Neuronal stem cell (in vitro differentiated cells): Measurements from ENCODE around the gene LRP1. TPM values are rescaled to one million over a fixed set of nuclear protein-coding genes. Genes with fewer than 3 reads are reported as not detected.

Experiments
- DNase-seq: peaks from one replicate; pipeline ENCODE4 v3.0.0-alpha.2; 2013; ENCODE audit warnings: low spot score
- H2AFZ ChIP-seq: one replicate; pipeline ENCODE4 v1.6.1; 2013; ENCODE audit warnings: mild to moderate bottlenecking, low read length, inconsistent platforms
- H2AK5ac ChIP-seq: 2 replicates; pipeline ENCODE4 v1.6.1; 2013; ENCODE audit warnings: low read depth, mild to moderate bottlenecking, inconsistent platforms, low read length, moderate library complexity, mixed read lengths
- H2BK120ac ChIP-seq: 2 replicates; pipeline ENCODE4 v1.6.1; 2013; ENCODE audit warnings: low read depth, mild to moderate bottlenecking, inconsistent platforms, low read length, moderate library complexity, mixed read lengths
- H2BK12ac ChIP-seq: one replicate; pipeline ENCODE4 v1.6.1; 2013; ENCODE audit warnings: low read length, inconsistent platforms
- H2BK15ac ChIP-seq: 2 replicates; pipeline ENCODE4 v1.6.1; 2013; ENCODE audit warnings: mild to moderate bottlenecking, low read length, inconsistent platforms, mixed read lengths
- H2BK5ac ChIP-seq: one replicate; pipeline ENCODE4 v1.6.1; 2013; ENCODE audit warnings: inconsistent platforms, mild to moderate bottlenecking, low read length, moderate library complexity
- H3K14ac ChIP-seq: one replicate; pipeline ENCODE4 v1.6.1; 2013; ENCODE audit warnings: low read length, inconsistent platforms
- H3K18ac ChIP-seq: 2 replicates; pipeline ENCODE4 v1.6.1; 2013; ENCODE audit warnings: low read length, inconsistent platforms
- H3K23ac ChIP-seq: 2 replicates; pipeline ENCODE4 v1.6.1; 2013; ENCODE audit warnings: low read depth, mild to moderate bottlenecking, mixed read lengths, low read length, inconsistent platforms; ENCODE audit not compliant: poor library complexity
- H3K27ac ChIP-seq: replicated peaks from 3 replicates; pipeline ENCODE4 v1.5.1; 2013; ENCODE audit warnings: low read length, inconsistent platforms
- H3K27me3 ChIP-seq, 3 experiments: 2 replicates each; pipeline ENCODE4 v1.6.1; 2013; ENCODE audit warnings: low read length in 3 of 3, mild to moderate bottlenecking in 2 of 3, inconsistent platforms in 1 of 3, low read depth in 1 of 3, mixed read lengths in 1 of 3, moderate library complexity in 1 of 3; ENCODE audit not compliant: control insufficient read depth in 3 of 3, insufficient read depth in 3 of 3
- H3K36me3 ChIP-seq, 2 donors: replicated peaks in 1 of 2; 2 replicates each; pipeline ENCODE4 v1.6.1; 2013; ENCODE audit warnings: low read length in 2 of 2; ENCODE audit not compliant: control insufficient read depth in 2 of 2, insufficient read depth in 2 of 2
- H3K4ac ChIP-seq: 2 replicates; pipeline ENCODE4 v1.6.1; 2013; ENCODE audit warnings: inconsistent platforms, mild to moderate bottlenecking, low read length, moderate library complexity
- H3K4me1 ChIP-seq, 2 donors: 1 replicate in 1 of 2; 2 replicates in 1 of 2; pipeline ENCODE4 v1.6.1; 2013; ENCODE audit warnings: low read length in 2 of 2, low read depth in 1 of 2; ENCODE audit not compliant: control insufficient read depth in 2 of 2, insufficient read depth in 1 of 2
- H3K4me2 ChIP-seq: one replicate; pipeline ENCODE4 v1.6.1; 2013; ENCODE audit warnings: mild to moderate bottlenecking, low read length, inconsistent platforms; ENCODE audit not compliant: insufficient read depth, poor library complexity, severe bottlenecking
- H3K4me3 ChIP-seq, 2 donors: 2 replicates each; pipeline ENCODE4 v1.5.1; 2013; ENCODE audit warnings: low read length in 2 of 2, mild to moderate bottlenecking in 2 of 2, inconsistent platforms in 1 of 2, moderate library complexity in 1 of 2
- H3K79me1 ChIP-seq: one replicate; pipeline ENCODE4 v1.6.1; 2013; ENCODE audit warnings: low read depth, mild to moderate bottlenecking, inconsistent platforms, low read length, moderate library complexity
- H3K9ac ChIP-seq: one replicate; pipeline ENCODE4 v1.6.1; 2013; ENCODE audit warnings: mild to moderate bottlenecking, low read depth, low read length, inconsistent platforms; ENCODE audit not compliant: poor library complexity
- H3K9me3 ChIP-seq, 2 donors: replicated peaks in 1 of 2; 2 replicates each; pipeline versions ENCODE3 to v1.6.1; 2013; ENCODE audit warnings: low read length in 2 of 2, mild to moderate bottlenecking in 2 of 2, inconsistent platforms in 1 of 2, low read depth in 1 of 2, mixed read lengths in 1 of 2, moderate library complexity in 1 of 2; ENCODE audit not compliant: control insufficient read depth in 2 of 2, insufficient read depth in 1 of 2
- H4K8ac ChIP-seq: one replicate; pipeline ENCODE4 v1.6.1; 2013; ENCODE audit warnings: low read depth, mild to moderate bottlenecking, inconsistent platforms, low read length, moderate library complexity
- H4K91ac ChIP-seq: one replicate; pipeline ENCODE4 v1.6.1; 2013; ENCODE audit warnings: low read length, low read depth, mild to moderate bottlenecking, inconsistent platforms; ENCODE audit not compliant: poor library complexity
- WGBS, 2 donors: extraction: QIAGEN DNeasy Blood & Tissue Kit; methylation state at CpG; one replicate each; pipeline ENCODE4 v1.1.7; 2013; ENCODE audit warnings: missing lambda C conversion rate in 2 of 2, mixed read lengths in 1 of 2; ENCODE audit not compliant: insufficient read length in 2 of 2, insufficient replicate concordance in 1 of 2; ENCODE audit errors: extremely low coverage in 2 of 2; 5-methylcytosine and 5-hydroxymethylcytosine counted together
- polyA plus RNA-seq, 2 experiments: library from polyadenylated mRNA; stranded (reverse); fragments of 200-250 nt; gene quantifications; one replicate each; pipeline ENCODE4 v1.2.3, GENCODE V29; 2013

LRP1 gene
- polyA plus RNA-seq (2013, experiment 1 of 2): 13.3 TPM
- 12.4 TPM for polyA plus RNA-seq (2013, experiment 2 of 2)

- Histone ChIP-seq H4K8ac (no peak within 1 kb of the TSS), H3K27ac (peak within 1 kb of the TSS; percentile 86), H2AK5ac (peak within 1 kb of the TSS; percentile 64), H2BK120ac (peak within 1 kb of the TSS; percentile 82), H3K9ac (peak within 1 kb of the TSS; percentile 87), H3K27me3 (no peaks in the 10 kb centered on the region), H3K23ac (peak within 1 kb of the TSS; percentile 83), H3K36me3 (peaks cover 0 to 9% of the 10 kb centered on the region in 2 donors), H2AFZ (peak within 1 kb of the TSS; percentile 98), H3K4me1 (peaks cover 24 to 38% of the 10 kb centered on the region in 2 donors), H3K4me2 (peak within 1 kb of the TSS; percentile 86), H3K14ac (peak within 1 kb of the TSS; percentile 32), H3K4me3 (peak within 1 kb of the TSS; percentile 82 to 96), H3K79me1 (peaks cover 2% of the 10 kb centered on the region), H4K91ac (no peak within 1 kb of the TSS), H3K4ac (peak within 1 kb of the TSS; percentile 70), H3K9me3 (peaks cover 0 to 2% of the 10 kb centered on the region in 2 donors), H2BK5ac (peak within 1 kb of the TSS; percentile 95), H2BK15ac (peak within 1 kb of the TSS; percentile 65), H3K18ac (peak within 1 kb of the TSS; percentile 99), H2BK12ac (no peak within 1 kb of the TSS)
- WGBS, 2 donors: no CpG with 5 or more reads among the region's 57 CpGs
- DNase-seq: peak; percentile 81
These were observed at the start of gene LRP1 for GRCh38 chr12:57127726-57128518. Gene LRP1 (plus strand): TSS chr12:57128483. CDS start chr12:57128965, 482 bp downstream.

GRCh38 chr12:57078519-57079404 is 49.5 kb upstream of the LRP1 start, which contains the start of gene NEMP1:
Gene NEMP1 (minus strand): TSS chr12:57078791. CDS start chr12:57078745, 46 bp downstream.
- Histone ChIP-seq H3K23ac (peak within 1 kb of the TSS; percentile 25), H2BK12ac (no peak within 1 kb of the TSS), H2BK15ac (peak within 1 kb of the TSS; percentile 62), H3K4me2 (peak within 1 kb of the TSS; percentile 92), H2BK120ac (no peak within 1 kb of the TSS), H3K36me3 (peaks cover 3 to 22% of the 10 kb centered on the region in 2 donors), H4K8ac (no peak within 1 kb of the TSS), H3K9ac (peak within 1 kb of the TSS; percentile 94), H3K14ac (peak within 1 kb of the TSS; percentile 41), H3K4me1 (peaks cover 0 to 4% of the 10 kb centered on the region in 2 donors), H3K18ac (peak within 1 kb of the TSS; percentile 95), H3K4me3 (peak within 1 kb of the TSS; percentile 95 to 96), H3K4ac (no peak within 1 kb of the TSS), H2BK5ac (no peak within 1 kb of the TSS), H3K79me1 (peaks cover 5% of the 10 kb centered on the region), H2AK5ac (peak within 1 kb of the TSS; percentile 91), H4K91ac (no peak within 1 kb of the TSS), H2AFZ (peak within 1 kb of the TSS; percentile 82), H3K27ac (peak within 1 kb of the TSS; percentile 48), H3K27me3 (no peaks in the 10 kb centered on the region), H3K9me3 (no peaks in the 10 kb centered on the region)
- WGBS, 2 donors: no CpG with 5 or more reads among the region's 39 CpGs
- DNase-seq: peak; percentile 100

GRCh38 chr12:57079821-57080220 is 48.5 kb upstream of the LRP1 start:
- peaks cover 5% of the 10 kb centered on the region for H3K79me1 ChIP-seq
- H2AK5ac ChIP-seq: no peak overlapping the region
- no peak overlapping the region for H3K9ac ChIP-seq
- H3K4me1 ChIP-seq: peaks cover 0 to 4% of the 10 kb centered on the region in 2 donors
- H2AFZ ChIP-seq: no peak overlapping the region
- WGBS, 2 donors: no CpG with 5 or more reads among the region's 1 CpG
- H2BK5ac ChIP-seq: no peak overlapping the region
- H3K4ac ChIP-seq: no peak overlapping the region
- no peak overlapping the region for H4K8ac ChIP-seq
- no peaks in the 10 kb centered on the region for H3K9me3 ChIP-seq
- no peak overlapping the region for H2BK12ac ChIP-seq
- DNase-seq: no peak
- H3K4me3 ChIP-seq: no peak overlapping the region
- no peak overlapping the region for H3K23ac ChIP-seq
- peaks cover 3 to 11% of the 10 kb centered on the region in 2 donors for H3K36me3 ChIP-seq
- no peak overlapping the region for H4K91ac ChIP-seq
- no peaks in the 10 kb centered on the region for H3K27me3 ChIP-seq
- H3K14ac ChIP-seq: no peak overlapping the region
- no peak overlapping the region for H3K4me2 ChIP-seq
- no peak overlapping the region for H2BK15ac ChIP-seq
- H3K27ac ChIP-seq: no peak overlapping the region
- no peak overlapping the region for H2BK120ac ChIP-seq
- no peak overlapping the region for H3K18ac ChIP-seq
